SK-N-SH treated with all-trans-retinoic acid at 6 μM for 48 hours (cell line): ENCODE measurements around the gene SLC7A5.

Source experiments
- ATAC-seq: fragments of 200-7000 bp; cut with Tn5 transposase; 3 replicates; pipeline ENCODE4 v1.9.1; 2020; ENCODE audit warnings: mild to moderate bottlenecking, moderate library complexity
- ARNTL ChIP-seq: fragments of 450-650 bp; formaldehyde crosslinking; IDR thresholded peaks from 2 replicates; pipeline ENCODE4 v1.5.0; 2020; ENCODE audit warnings: low read depth, mild to moderate bottlenecking, moderate library complexity, borderline replicate concordance
- BACH2 ChIP-seq: fragments of 250-450 bp; sonication (Bioruptor Pico); IDR thresholded peaks from 2 replicates; pipeline ENCODE4 v1.9.0; 2021; ENCODE audit warnings: mild to moderate bottlenecking, borderline replicate concordance
- CREB5 ChIP-seq: fragments of 250-450 bp; sonication (Bioruptor Pico); IDR thresholded peaks from 2 replicates; pipeline ENCODE4 v1.5.1; 2020; ENCODE audit warnings: low read depth, mild to moderate bottlenecking, moderate library complexity
- CSDC2 ChIP-seq: fragments of 250-450 bp; sonication (Bioruptor Pico); IDR thresholded peaks from 2 replicates; pipeline ENCODE4 v1.5.0; 2020; ENCODE audit warnings: mild to moderate bottlenecking, moderate library complexity
- CSRNP3 ChIP-seq: fragments of 250-450 bp; sonication (Bioruptor Pico); IDR thresholded peaks from 2 replicates; pipeline ENCODE4 v1.5.1; 2021; ENCODE audit warnings: mild to moderate bottlenecking, moderate library complexity
- ISL1 ChIP-seq: fragments of 250-450 bp; sonication (Bioruptor Pico); IDR thresholded peaks from 2 replicates; pipeline ENCODE4 v2.1.2; 2022; ENCODE audit warnings: mild to moderate bottlenecking, moderate library complexity
- OSR1 ChIP-seq: fragments of 250-450 bp; sonication (Bioruptor Pico); IDR thresholded peaks from 2 replicates; pipeline ENCODE4 v1.8.0; 2022; ENCODE audit warnings: moderate library complexity, mild to moderate bottlenecking, inconsistent platforms
- PATZ1 ChIP-seq: fragments of 250-450 bp; sonication (Bioruptor Pico); IDR thresholded peaks from 2 replicates; pipeline ENCODE4 v1.8.0; 2020; ENCODE audit warnings: mild to moderate bottlenecking, moderate library complexity, borderline replicate concordance
- POU6F1 ChIP-seq: fragments of 250-450 bp; sonication (Bioruptor Pico); IDR thresholded peaks from 2 replicates; pipeline ENCODE4 v1.8.0; 2021; ENCODE audit warnings: low read depth, mild to moderate bottlenecking, moderate library complexity, borderline replicate concordance
- PPARA ChIP-seq: fragments of 250-450 bp; sonication (Bioruptor Pico); IDR thresholded peaks from 2 replicates; pipeline ENCODE4 v1.5.0; 2020; ENCODE audit warnings: mild to moderate bottlenecking, borderline replicate concordance
- RARB ChIP-seq: fragments of 250-450 bp; sonication (Bioruptor Pico); IDR thresholded peaks from 2 replicates; pipeline ENCODE4 v1.8.0; 2021; ENCODE audit warnings: mild to moderate bottlenecking, moderate library complexity
- SNAI2 ChIP-seq: fragments of 250-450 bp; sonication (Bioruptor Pico); IDR thresholded peaks from 2 replicates; pipeline ENCODE4 v1.5.0; 2020; ENCODE audit warnings: mild to moderate bottlenecking, moderate library complexity
- TCF4 ChIP-seq: fragments of 250-450 bp; sonication (Bioruptor Pico); IDR thresholded peaks from 2 replicates; pipeline ENCODE4 v1.8.0; 2021; ENCODE audit warnings: mild to moderate bottlenecking, moderate library complexity, borderline replicate concordance
- TOX ChIP-seq: fragments of 250-450 bp; sonication (Bioruptor Pico); IDR thresholded peaks from 2 replicates; pipeline ENCODE4 v1.8.0; 2021; ENCODE audit warnings: mild to moderate bottlenecking, moderate library complexity, borderline replicate concordance
- TSHZ2 ChIP-seq: fragments of 250-450 bp; sonication (Bioruptor Pico); IDR thresholded peaks from 2 replicates; pipeline ENCODE4 v1.5.0; 2020; ENCODE audit warnings: mild to moderate bottlenecking, moderate library complexity
- ZC3H10 ChIP-seq: fragments of 250-450 bp; sonication (Bioruptor Pico); IDR thresholded peaks from 2 replicates; pipeline ENCODE4 v1.5.1; 2021; ENCODE audit warnings: mild to moderate bottlenecking, moderate library complexity
- ZFP3 ChIP-seq: fragments of 250-450 bp; sonication (Bioruptor Pico); IDR thresholded peaks from 2 replicates; pipeline ENCODE4 v1.5.0; 2020; ENCODE audit warnings: mild to moderate bottlenecking, moderate library complexity
- ZFP30 ChIP-seq: fragments of 450-650 bp; formaldehyde crosslinking; IDR thresholded peaks from 2 replicates; pipeline ENCODE4 v1.5.0; 2022; ENCODE audit warnings: mild to moderate bottlenecking, moderate library complexity
- ZNF565 ChIP-seq: fragments of 450-650 bp; formaldehyde crosslinking; conservative IDR thresholded peaks from 2 replicates; pipeline ENCODE4 v1.5.0; 2020; ENCODE audit warnings: low read depth, mild to moderate bottlenecking, moderate library complexity
- ZNF70 ChIP-seq: fragments of 450-650 bp; formaldehyde crosslinking; IDR thresholded peaks from 2 replicates; pipeline ENCODE4 v1.5.0; 2020; ENCODE audit warnings: mild to moderate bottlenecking, moderate library complexity
- ZNF8 ChIP-seq: fragments of 450-650 bp; formaldehyde crosslinking; IDR thresholded peaks from 2 replicates; pipeline ENCODE4 v1.5.0; 2020; ENCODE audit warnings: mild to moderate bottlenecking, moderate library complexity

The SLC7A5 gene

GRCh38 chr16:87809150-87809902 lies 60.0 kb downstream of the SLC7A5 start (continued):
- TF ChIP-seq TOX (CRISPR knock-in tag) (no peak), CSRNP3 (CRISPR knock-in tag) (no peak), ZNF70 (no peak), PPARA (CRISPR knock-in tag) (no peak)
- TF ChIP-seq, all 23 proteins: peak for 0

- no peak for ATAC-seq
- TF ChIP-seq ZFP3 (CRISPR knock-in tag): no peak
- TF ChIP-seq ARNTL (CRISPR knock-in tag): no peak
- no peak for TF ChIP-seq SNAI2 (CRISPR knock-in tag)
- TF ChIP-seq CSDC2 (CRISPR knock-in tag): no peak
- no peak for TF ChIP-seq ZNF70
- no peak for TF ChIP-seq CREB5 (CRISPR knock-in tag)
- TF ChIP-seq RARB (CRISPR knock-in tag): no peak
- TF ChIP-seq BACH2 (CRISPR knock-in tag): no peak
- no peak for TF ChIP-seq POU6F1 (CRISPR knock-in tag)
- TF ChIP-seq CSRNP3 (CRISPR knock-in tag): no peak
- TF ChIP-seq TCF4 (CRISPR knock-in tag): no peak
- TF ChIP-seq PPARA (CRISPR knock-in tag): no peak
- no peak for TF ChIP-seq ZC3H10
- TF ChIP-seq PATZ1 (CRISPR knock-in tag): no peak
- no peak for TF ChIP-seq ZNF565 (CRISPR knock-in tag)
- no peak for TF ChIP-seq ISL1 (CRISPR knock-in tag)
- no peak for TF ChIP-seq ZFP30 (CRISPR knock-in tag)
- TF ChIP-seq OSR1: no peak
These were observed 61.2 kb downstream of the SLC7A5 start for GRCh38 chr16:87808108-87808507.

GRCh38 chr16:87806641-87807546 lies 62.4 kb downstream of the SLC7A5 start:
- ATAC-seq: peak; percentile 91
- no peak for TF ChIP-seq CREB5 (CRISPR knock-in tag)
- TF ChIP-seq ARNTL (CRISPR knock-in tag): no peak
- no peak for TF ChIP-seq OSR1
- no peak for TF ChIP-seq ZFP3 (CRISPR knock-in tag)
- no peak for TF ChIP-seq ISL1 (CRISPR knock-in tag)
- no peak for TF ChIP-seq TSHZ2 (CRISPR knock-in tag)
- no peak for TF ChIP-seq BACH2 (CRISPR knock-in tag)
- no peak for TF ChIP-seq CSDC2 (CRISPR knock-in tag)
- no peak for TF ChIP-seq POU6F1 (CRISPR knock-in tag)
- no peak for TF ChIP-seq ZFP30 (CRISPR knock-in tag)
- TF ChIP-seq ZNF8 (CRISPR knock-in tag): no peak
